HepG2 (cell line): ENCODE results near the gene ZNF747. TPM values are rescaled to one million over a fixed set of nuclear protein-coding genes. Genes with fewer than 3 reads are reported as not detected.
A peak's percentile ranks its signal among the peaks of the same experiment; 100 is the strongest.

ENCODE experiments used
- ATAC-seq: fragments of 200-7000 bp; cut with Tn5 transposase; 3 replicates; pipeline ENCODE4 v1.9.1; 2020; ENCODE audit warnings: mild to moderate bottlenecking, moderate library complexity
- BruUV-seq: library from RNA; stranded (reverse); fragments of 400-500 nt; replicated peaks from 2 replicates; lab custom pipeline; 2021; lab: Mats Ljungman, UMichigan
- CTCF ChIA-PET: fragments of 300-600 bp; formaldehyde crosslinking; extraction: SDS; loops from one replicate; lab custom pipeline; 2021; ENCODE audit warnings: low total read pairs, inconsistent platforms, low intra/inter-chr PET ratio; lab: Yijun Ruan, JAX
- POLR2A ChIA-PET: fragments of 350-600 bp; sonication (Branson Sonifier 250); formaldehyde crosslinking; loops from one replicate; lab custom pipeline; 2020; ENCODE audit warnings: antibody characterized with exemption, inconsistent platforms; lab: Yijun Ruan, JAX
- DNase-seq: peaks from one replicate; pipeline ENCODE4 v3.0.0-alpha.2; 2015; ENCODE audit warnings: low spot score
- FAIRE-seq: peaks from 3 replicates; lab custom pipeline; 2011; peaks lifted over from hg19 to GRCh38; lab: Jason Lieb, UNC
- H2AFZ ChIP-seq: one replicate; pipeline ENCODE4 v1.6.1; 2011; ENCODE audit warnings: low read length, inconsistent platforms
- H3K27ac ChIP-seq: fragments of 300-600 bp; 3 replicates; pipeline ENCODE4 v1.8.0; 2011; ENCODE audit warnings: mixed run types, mild to moderate bottlenecking, mixed read lengths, low read length, inconsistent platforms; ENCODE audit not compliant: insufficient read depth; ENCODE audit errors: extremely low read length
- H3K27me3 ChIP-seq, 2 experiments: fragments of 200-600 bp in 1 of 2; 2 replicates in 1 of 2; 3 replicates in 1 of 2; pipeline versions ENCODE4 v1.6.0 to v1.8.0; 2011; ENCODE audit warnings: low read length in 2 of 2, mild to moderate bottlenecking in 2 of 2, moderate library complexity in 2 of 2, inconsistent platforms in 1 of 2; ENCODE audit not compliant: insufficient read depth in 2 of 2, control insufficient read depth in 1 of 2
- H3K36me3 ChIP-seq, 2 experiments: fragments of 200-600 bp in 1 of 2; replicated peaks in 1 of 2; 2 replicates in 1 of 2; 3 replicates in 1 of 2; pipeline versions ENCODE4 v1.5.1 to v1.8.0; 2011; ENCODE audit warnings: low read length in 2 of 2, inconsistent platforms in 1 of 2; ENCODE audit not compliant: insufficient read depth in 2 of 2, control insufficient read depth in 1 of 2
- H3K4me1 ChIP-seq: 2 replicates; pipeline ENCODE4 v1.5.1; 2012; ENCODE audit warnings: low read length, inconsistent platforms; ENCODE audit not compliant: insufficient read depth
- H3K4me2 ChIP-seq: 2 replicates; pipeline ENCODE4 v1.6.0; 2011; ENCODE audit warnings: low read depth, low read length, inconsistent platforms
- H3K4me3 ChIP-seq, 3 experiments: fragments of 200-600 bp in 1 of 3; sonication (generic), shearing (Covaris generic) in 1 of 3; replicated peaks in 1 of 3; 2 replicates each; pipeline ENCODE4 v1.5.1; 2011 to 2016; ENCODE audit warnings: low read length in 3 of 3, inconsistent platforms in 2 of 3, low read depth in 2 of 3, mild to moderate bottlenecking in 2 of 3, control low read depth in 1 of 3, mixed read lengths in 1 of 3; ENCODE audit not compliant: insufficient read depth in 1 of 3
- H3K79me2 ChIP-seq: one replicate; pipeline ENCODE4 v1.6.1; 2011; ENCODE audit warnings: low read length, inconsistent platforms; ENCODE audit not compliant: insufficient read depth
- H3K9ac ChIP-seq: 2 replicates; pipeline ENCODE4 v1.6.0; 2011; ENCODE audit warnings: mild to moderate bottlenecking, low read depth, low read length, inconsistent platforms; ENCODE audit not compliant: insufficient read depth
- H3K9me3 ChIP-seq: 2 replicates; pipeline ENCODE4 v1.5.1; 2012; ENCODE audit warnings: mild to moderate bottlenecking, low read length
- H4K20me1 ChIP-seq: 2 replicates; pipeline ENCODE4 v1.6.0; 2011; ENCODE audit warnings: inconsistent platforms, mild to moderate bottlenecking, low read length, moderate library complexity; ENCODE audit not compliant: insufficient read depth
- CEBPG ChIP-seq: IDR thresholded peaks from 2 replicates; pipeline ENCODE4 v1.6.1; 2016
- DPF2 ChIP-seq: sonication (generic); formaldehyde crosslinking; IDR thresholded peaks from 2 replicates; pipeline ENCODE4 v1.4.0; 2020; ENCODE audit warnings: mild to moderate bottlenecking, low read depth, missing genetic modification reagents, borderline replicate concordance
- FOXA3 ChIP-seq: IDR thresholded peaks from 2 replicates; pipeline ENCODE4 v1.6.1; 2016; ENCODE audit warnings: missing genetic modification reagents, missing compliant biosample characterization
- HOXD1 ChIP-seq: sonication (generic); formaldehyde crosslinking; IDR thresholded peaks from 2 replicates; pipeline ENCODE4 v1.5.0; 2020; ENCODE audit warnings: missing genetic modification reagents
- MAZ ChIP-seq, 2 experiments: sonication (generic) in 1 of 2; formaldehyde crosslinking in 1 of 2; IDR thresholded peaks; 2 replicates each; pipeline versions ENCODE4 v1.5.0 to v1.6.1; 2012 to 2020; ENCODE audit warnings: low read depth in 2 of 2, mild to moderate bottlenecking in 2 of 2, borderline replicate concordance in 1 of 2, improper control_type of control experiment in 1 of 2, low read length in 1 of 2, missing genetic modification reagents in 1 of 2, moderate library complexity in 1 of 2
- MTF2 ChIP-seq: sonication (generic); formaldehyde crosslinking; IDR thresholded peaks from 2 replicates; pipeline ENCODE4 v1.5.0; 2020; ENCODE audit warnings: missing genetic modification reagents, borderline replicate concordance
- RCOR2 ChIP-seq: IDR thresholded peaks from 2 replicates; pipeline ENCODE4 v1.6.1; 2016; ENCODE audit warnings: missing biosample characterization, missing genetic modification reagents
- SPEN ChIP-seq: sonication (generic); formaldehyde crosslinking; IDR thresholded peaks from 2 replicates; pipeline ENCODE4 v1.5.1; 2020; ENCODE audit warnings: low read depth, mild to moderate bottlenecking, missing genetic modification reagents
- TCF7 ChIP-seq: sonication (generic); IDR thresholded peaks from 2 replicates; pipeline ENCODE4 v1.6.1; 2016; ENCODE audit warnings: antibody characterized with exemption, low read depth
- TOE1 ChIP-seq: sonication (generic); formaldehyde crosslinking; IDR thresholded peaks from 2 replicates; pipeline ENCODE4 v1.4.0; 2020; ENCODE audit warnings: mild to moderate bottlenecking, missing genetic modification reagents
- ZKSCAN5 ChIP-seq: sonication (generic); formaldehyde crosslinking; IDR thresholded peaks from 2 replicates; pipeline ENCODE4 v1.5.1; 2020; ENCODE audit warnings: mild to moderate bottlenecking, missing genetic modification reagents
- ZMYM2 ChIP-seq: sonication (generic); formaldehyde crosslinking; IDR thresholded peaks from 2 replicates; pipeline ENCODE4 v1.8.0; 2022; ENCODE audit warnings: mild to moderate bottlenecking, missing genetic modification reagents
- ZSCAN29 ChIP-seq: sonication (generic); formaldehyde crosslinking; conservative IDR thresholded peaks from 2 replicates; pipeline ENCODE4 v1.4.0; 2020; ENCODE audit warnings: mild to moderate bottlenecking, missing genetic modification reagents
- ZSCAN9 ChIP-seq: IDR thresholded peaks from 2 replicates; pipeline ENCODE4 v1.6.1; 2016; ENCODE audit warnings: borderline replicate concordance
- WGBS: methylation state at CpG from one replicate; pipeline ENCODE4 v1.1.6; 2017; ENCODE audit warnings: low lambda C conversion rate; 5-methylcytosine and 5-hydroxymethylcytosine counted together
- in situ Hi-C: cut with HindIII; loops from 2 replicates; pipeline ENCODE4 v1.10.0; 2017; ENCODE audit warnings: low pct_unique_long_range_greater_than_20kb; ENCODE audit not compliant: extremely low pct_ligation_motif_present
- intact Hi-C: fragments of 100-400 bp; cut with micrococcal nuclease; formaldehyde crosslinking; loops from one replicate; pipeline ENCODE4 v1.10.0; 2022; ENCODE audit not compliant: unreplicated experiment
- polyA plus RNA-seq, 8 experiments: library from polyadenylated mRNA; depleted of rRNA in 3 of 8; stranded (reverse) in 7 of 8; unstranded in 1 of 8; fragments of >200 nt; fragmentation: Illumina TruSeq in 4 of 8; extraction: Trizol in 4 of 8; gene quantifications; 2 replicates each; pipeline versions ENCODE4 v1.2.1 to v1.2.3, GENCODE V29; 2011 to 2016; ENCODE audit warnings: low read depth in 4 of 8, missing spikeins in 1 of 8, mixed read lengths in 1 of 8; ENCODE audit not compliant: insufficient read depth in 1 of 8
- total RNA-seq, 5 experiments: library from RNA; depleted of rRNA; stranded (reverse); fragments of >200 nt; fragmentation: Illumina TruSeq; extraction: Trizol; gene quantifications; 2 replicates each; pipeline ENCODE4 v1.2.3, GENCODE V29; 2016; ENCODE audit warnings: low read depth in 1 of 5
- TF ChIP-seq, protein P1 (sequence below), 2 experiments: fragments of 450-650 bp in 1 of 2; sonication (generic) in 1 of 2; formaldehyde crosslinking; IDR thresholded peaks; 2 replicates each; pipeline versions ENCODE4 v1.5.0 to v1.8.0; 2020 to 2022; ENCODE audit warnings: mild to moderate bottlenecking in 1 of 2, missing genetic modification reagents in 1 of 2
- TF ChIP-seq, protein P2 (sequence below): IDR thresholded peaks from 2 replicates; pipeline ENCODE4 v1.6.1; 2016; ENCODE audit warnings: missing compliant biosample characterization, missing genetic modification reagents, borderline replicate concordance
- TF ChIP-seq, protein P3 (sequence below): sonication (generic); formaldehyde crosslinking; IDR thresholded peaks from 2 replicates; pipeline ENCODE4 v1.8.1; 2023; ENCODE audit warnings: mild to moderate bottlenecking, moderate library complexity, missing genetic modification reagents
- TF ChIP-seq, protein P4 (sequence below): sonication (generic); formaldehyde crosslinking; IDR thresholded peaks from 2 replicates; pipeline ENCODE4 v1.4.0; 2020; ENCODE audit warnings: missing genetic modification reagents

ZNF747 gene
- total and polyA plus RNA-seq, 2 of the 13 experiments (the other 11 are each of a cell fraction or from before 2014, with no cell fraction given) = 7.2 to 10.2 TPM

DNA sequence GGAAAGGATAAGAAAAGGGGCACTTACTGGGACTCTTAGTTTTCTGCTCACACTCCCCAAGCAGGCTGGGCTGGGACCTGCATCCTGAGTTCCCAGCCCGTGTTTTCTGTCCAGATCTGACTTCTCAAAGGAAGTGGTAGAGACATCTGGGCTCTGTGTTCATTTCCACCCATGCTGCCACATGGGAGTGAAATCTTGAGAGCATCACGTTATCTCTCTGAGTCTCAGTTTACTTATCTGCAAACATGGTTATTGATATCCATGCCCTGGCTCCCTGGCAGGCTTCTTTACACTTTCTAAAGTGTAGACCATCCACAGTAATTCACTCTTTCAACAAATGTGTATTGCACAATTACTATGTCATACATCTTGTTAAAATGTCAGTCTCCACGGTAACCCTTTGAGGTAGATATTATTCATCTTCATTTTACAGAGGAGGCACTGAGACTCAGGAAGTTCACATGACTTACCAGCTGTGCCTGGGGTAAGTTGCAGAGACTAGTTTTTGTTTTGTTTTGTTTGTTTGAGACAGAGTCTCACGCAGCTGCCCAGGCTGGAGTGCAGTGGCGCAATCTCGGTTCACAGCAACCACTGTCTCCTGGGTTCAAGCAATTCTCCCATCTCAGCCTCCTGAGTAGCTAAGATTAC, 33.5 kb upstream of the ZNF747 start:
- FAIRE-seq (peak; percentile 34), ATAC-seq (no peak), DNase-seq (peak; percentile 62)
- Histone ChIP-seq H3K4me2 (peak overlapping the region; percentile 37), H3K4me3 (no peak overlapping the region), H3K27ac (no peak overlapping the region), H3K9ac (no peak overlapping the region), H3K36me3 (no peaks in the 10 kb centered on the region), H3K27me3 (no peaks in the 10 kb centered on the region), H4K20me1 (no peaks in the 10 kb centered on the region), H3K4me1 (peaks cover 57% of the 10 kb centered on the region), H3K79me2 (peaks cover 2% of the 10 kb centered on the region), H2AFZ (no peak overlapping the region), H3K9me3 (no peaks in the 10 kb centered on the region)
- POLR2A ChIA-PET = interaction anchor here (0.5 to 3.9 kb wide), 10 partner anchors 10 to 402 kb away, joined by 3 to 36 read pairs (median 4); partner anchors contain the start of genes SEPHS2, ZNF689, ZNF747 and ZNF764
- CTCF ChIA-PET = no interaction called here
- in situ Hi-C loops (no loop called here), intact Hi-C loops (loop anchor here (1.0 kb wide), 1 partner anchor 29 kb away; no protein-coding TSS in a partner anchor)
- 6% methylated on average over 6 of the region's 6 CpGs for WGBS
- BruUV-seq = no TSS peak
- TF ChIP-seq MTF2 (CRISPR knock-in tag) = no peak
- 0 out of 2 replicates have a peak, but pooled peaks have one; percentile 36 for TF ChIP-seq HOXD1
- TF ChIP-seq ZMYM2 (CRISPR knock-in tag) = 0 out of 2 replicates have a peak, but pooled peaks have one; percentile 16
- no peak for TF ChIP-seq ZKSCAN5 (CRISPR knock-in tag)
- 0 out of 2 replicates have a peak, but pooled peaks have one; percentile 19 for TF ChIP-seq DPF2 (CRISPR knock-in tag)
- TF ChIP-seq FOXA3 (CRISPR knock-in tag) = peak; percentile 24; the same call in 1 of the 2 replicates
- TF ChIP-seq, protein P1, sequence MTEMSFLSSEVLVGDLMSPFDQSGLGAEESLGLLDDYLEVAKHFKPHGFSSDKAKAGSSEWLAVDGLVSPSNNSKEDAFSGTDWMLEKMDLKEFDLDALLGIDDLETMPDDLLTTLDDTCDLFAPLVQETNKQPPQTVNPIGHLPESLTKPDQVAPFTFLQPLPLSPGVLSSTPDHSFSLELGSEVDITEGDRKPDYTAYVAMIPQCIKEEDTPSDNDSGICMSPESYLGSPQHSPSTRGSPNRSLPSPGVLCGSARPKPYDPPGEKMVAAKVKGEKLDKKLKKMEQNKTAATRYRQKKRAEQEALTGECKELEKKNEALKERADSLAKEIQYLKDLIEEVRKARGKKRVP (CRISPR knock-in tag; IDR thresholded peaks at IDR 0.05) = 0 out of 4 replicates have a peak, but pooled peaks of 1 of the 2 experiments have one; percentile 14
- peak; percentile 86 for TF ChIP-seq CEBPG (CRISPR knock-in tag)
- TF ChIP-seq MAZ (IDR thresholded peaks at IDR 0.05; ENCODE audit: borderline replicate concordance, low read depth, low read length) = no peak
- TF ChIP-seq MAZ (CRISPR knock-in tag; IDR thresholded peaks at IDR 0.05; ENCODE audit: low read depth) = no peak
- 0 out of 2 replicates have a peak, but pooled peaks have one; percentile 19 for TF ChIP-seq ZSCAN9 (CRISPR knock-in tag)
- no peak for TF ChIP-seq ZSCAN29 (CRISPR knock-in tag)
- TF ChIP-seq, protein P2, sequence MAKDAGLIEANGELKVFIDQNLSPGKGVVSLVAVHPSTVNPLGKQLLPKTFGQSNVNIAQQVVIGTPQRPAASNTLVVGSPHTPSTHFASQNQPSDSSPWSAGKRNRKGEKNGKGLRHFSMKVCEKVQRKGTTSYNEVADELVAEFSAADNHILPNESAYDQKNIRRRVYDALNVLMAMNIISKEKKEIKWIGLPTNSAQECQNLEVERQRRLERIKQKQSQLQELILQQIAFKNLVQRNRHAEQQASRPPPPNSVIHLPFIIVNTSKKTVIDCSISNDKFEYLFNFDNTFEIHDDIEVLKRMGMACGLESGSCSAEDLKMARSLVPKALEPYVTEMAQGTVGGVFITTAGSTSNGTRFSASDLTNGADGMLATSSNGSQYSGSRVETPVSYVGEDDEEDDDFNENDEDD = peak; percentile 2; the same call in 1 of the 2 replicates
- 0 out of 2 replicates have a peak, but pooled peaks have one; percentile 14 for TF ChIP-seq RCOR2
- TF ChIP-seq TCF7 = 0 out of 2 replicates have a peak, but pooled peaks have one; percentile 8
- TF ChIP-seq TOE1 = no peak
- TF ChIP-seq SPEN (CRISPR knock-in tag) = 0 out of 2 replicates have a peak, but pooled peaks have one; percentile 21
- TF ChIP-seq, protein P3, sequence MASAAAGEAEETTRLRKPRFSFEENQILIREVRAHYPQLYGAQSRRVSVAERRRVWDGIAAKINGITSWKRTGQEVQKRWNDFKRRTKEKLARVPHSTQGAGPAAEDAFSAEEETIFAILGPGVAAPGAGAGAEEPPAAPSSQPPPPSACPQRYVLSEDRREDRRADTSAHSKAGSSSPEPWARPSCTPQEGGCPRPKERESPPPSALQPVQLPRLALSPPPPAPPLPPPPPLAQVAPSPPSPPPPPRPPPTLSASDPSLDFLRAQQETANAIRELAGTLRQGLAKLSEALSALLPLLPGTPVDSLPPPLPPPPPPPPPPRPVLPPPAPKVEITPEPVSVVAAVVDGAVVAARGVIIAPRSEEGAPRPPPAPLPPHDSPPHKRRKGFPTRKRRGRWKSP (CRISPR knock-in tag) = peak; percentile 32; the same call in 1 of the 2 replicates
- TF ChIP-seq, protein P4, sequence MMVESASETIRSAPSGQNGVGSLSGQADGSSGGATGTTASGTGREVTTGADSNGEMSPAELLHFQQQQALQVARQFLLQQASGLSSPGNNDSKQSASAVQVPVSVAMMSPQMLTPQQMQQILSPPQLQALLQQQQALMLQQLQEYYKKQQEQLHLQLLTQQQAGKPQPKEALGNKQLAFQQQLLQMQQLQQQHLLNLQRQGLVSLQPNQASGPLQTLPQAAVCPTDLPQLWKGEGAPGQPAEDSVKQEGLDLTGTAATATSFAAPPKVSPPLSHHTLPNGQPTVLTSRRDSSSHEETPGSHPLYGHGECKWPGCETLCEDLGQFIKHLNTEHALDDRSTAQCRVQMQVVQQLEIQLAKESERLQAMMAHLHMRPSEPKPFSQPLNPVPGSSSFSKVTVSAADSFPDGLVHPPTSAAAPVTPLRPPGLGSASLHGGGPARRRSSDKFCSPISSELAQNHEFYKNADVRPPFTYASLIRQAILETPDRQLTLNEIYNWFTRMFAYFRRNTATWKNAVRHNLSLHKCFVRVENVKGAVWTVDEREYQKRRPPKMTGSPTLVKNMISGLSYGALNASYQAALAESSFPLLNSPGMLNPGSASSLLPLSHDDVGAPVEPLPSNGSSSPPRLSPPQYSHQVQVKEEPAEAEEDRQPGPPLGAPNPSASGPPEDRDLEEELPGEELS (CRISPR knock-in tag) = peak; percentile 49; the same call in 1 of the 2 replicates
